ENCODE results near the gene CCDC92. TPM values are rescaled to one million over a fixed set of nuclear protein-coding genes. Genes with fewer than 3 reads are reported as not detected.

CCDC92 gene
- total RNA-seq, 1 experiment from 2014 or later: 32.3 TPM

DNA sequence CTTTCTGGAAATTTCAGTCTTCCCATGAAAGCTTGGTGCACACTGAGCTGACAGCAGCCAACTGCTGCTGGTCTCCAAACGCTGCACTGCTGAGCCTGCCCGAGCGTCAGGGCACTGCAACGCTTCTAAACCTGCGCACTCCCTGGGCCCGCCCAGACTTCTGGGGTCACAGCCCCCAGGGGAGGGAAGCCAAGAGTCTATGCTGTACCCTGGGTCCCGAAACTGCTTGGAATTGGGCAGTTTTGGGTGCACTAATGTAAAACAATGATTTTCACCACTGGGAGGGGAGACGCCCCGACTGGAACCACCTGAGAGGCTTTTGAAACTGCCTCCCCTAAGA, 32.0 kb downstream of the CCDC92 start:
- BruUV-seq (replicated peaks): no TSS peak
- ChIA-PET POLR2A (interaction anchor here (0.6 kb wide), 1 partner anchor 708 kb away, joined by 5 read pairs; the partner anchor contains the start of genes MPHOSPH9 and MTRFR), CTCF (interaction anchor here (0.6 kb wide), 1 partner anchor 162 kb away, joined by 3 read pairs; no protein-coding TSS in a partner anchor)
- peaks cover 6% of the 10 kb centered on the region for H3K4me1 Mint-ChIP-seq (ENCODE audit: insufficient read depth, unreplicated experiment)
- no peak overlapping the region for H3K4me3 Mint-ChIP-seq (ENCODE audit: unreplicated experiment)
- intact Hi-C loops (cut with micrococcal nuclease): no loop called here
- no peaks in the 10 kb centered on the region for H3K27me3 Mint-ChIP-seq (ENCODE audit: insufficient read depth, unreplicated experiment)
- no peak for TF ChIP-seq CTCF (IDR thresholded peaks at IDR 0.05; ENCODE audit: unreplicated experiment)
- H3K36me3 Mint-ChIP-seq (ENCODE audit: insufficient read depth, unreplicated experiment): peaks cover 7% of the 10 kb centered on the region
- H3K9me3 Mint-ChIP-seq (ENCODE audit: unreplicated experiment): no peaks in the 10 kb centered on the region
- H3K27ac Mint-ChIP-seq (ENCODE audit: low read depth, unreplicated experiment): no peak overlapping the region
- no peak for DNase-seq (ENCODE audit: unreplicated experiment)

DNA sequence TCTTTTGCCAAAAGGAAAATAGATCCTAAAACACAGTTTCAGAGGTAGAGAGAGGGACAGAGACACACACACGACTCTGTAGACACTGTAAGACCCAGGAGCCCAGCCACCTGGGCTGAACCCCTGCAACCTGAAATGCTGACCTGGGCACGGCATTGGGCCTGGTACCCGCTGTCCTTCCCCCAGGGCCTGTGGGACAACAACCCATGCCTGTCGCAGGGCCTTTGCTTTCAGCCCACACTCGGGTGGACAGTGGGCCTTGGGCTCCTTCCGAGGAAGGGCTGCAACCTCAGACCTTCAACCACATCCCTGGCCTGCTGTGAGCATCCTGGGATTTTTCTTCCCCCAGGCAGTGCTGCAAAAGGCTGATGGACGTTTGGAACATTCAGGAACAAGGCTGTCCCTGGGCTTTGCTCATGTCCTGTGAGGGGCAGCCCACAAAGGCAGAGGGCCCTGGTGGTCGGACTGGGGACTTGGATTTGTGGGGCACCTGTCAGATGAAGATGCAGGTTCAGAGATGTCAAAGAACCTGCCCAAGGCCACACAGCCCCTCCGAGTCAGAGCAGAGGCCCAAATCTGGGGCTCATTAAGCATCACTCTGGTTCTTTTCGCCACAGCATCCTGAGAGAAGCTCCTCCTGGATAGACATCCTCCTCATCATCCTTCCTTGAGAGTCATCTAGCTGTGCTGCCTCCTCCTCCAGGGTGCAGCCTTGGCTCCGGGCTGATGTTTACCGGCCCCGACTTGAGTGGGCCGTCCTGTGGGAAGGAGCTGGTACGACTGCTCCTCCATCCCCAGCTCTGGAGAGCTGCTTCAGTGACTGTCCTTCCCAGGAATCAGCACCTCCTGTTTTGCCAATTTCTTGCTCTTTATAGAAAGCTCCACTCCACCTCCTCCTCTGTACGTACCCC, 32.7 kb downstream of the CCDC92 start:
- Mint-ChIP-seq H3K4me3 (ENCODE audit: unreplicated experiment) (no peak overlapping the region), H3K27ac (ENCODE audit: low read depth, unreplicated experiment) (no peak overlapping the region), H3K4me1 (ENCODE audit: insufficient read depth, unreplicated experiment) (peaks cover 6% of the 10 kb centered on the region), H3K36me3 (ENCODE audit: insufficient read depth, unreplicated experiment) (peaks cover 7% of the 10 kb centered on the region), H3K9me3 (ENCODE audit: unreplicated experiment) (no peaks in the 10 kb centered on the region), H3K27me3 (ENCODE audit: insufficient read depth, unreplicated experiment) (no peaks in the 10 kb centered on the region)
- no TSS peak for BruUV-seq (replicated peaks)
- ChIA-PET CTCF (interaction anchor here (0.6 kb wide), 1 partner anchor 161 kb away, joined by 3 read pairs; no protein-coding TSS in a partner anchor), POLR2A (no interaction called here)
- DNase-seq (ENCODE audit: unreplicated experiment): no peak
- intact Hi-C loops (cut with micrococcal nuclease): no loop called here
- no peak for TF ChIP-seq CTCF (IDR thresholded peaks at IDR 0.05; ENCODE audit: unreplicated experiment)

GRCh38 chr12:123938679-123939480, 33.8 kb downstream of the CCDC92 start:
- H3K4me3 Mint-ChIP-seq (ENCODE audit: unreplicated experiment): no peak overlapping the region
- peaks cover 7% of the 10 kb centered on the region for H3K36me3 Mint-ChIP-seq (ENCODE audit: insufficient read depth, unreplicated experiment)
- H3K27ac Mint-ChIP-seq (ENCODE audit: low read depth, unreplicated experiment): no peak overlapping the region
- CTCF ChIA-PET: interaction anchor here (0.6 to 1.0 kb wide), 3 partner anchors 13 to 962 kb away, joined by 3 to 4 read pairs (median 3); no protein-coding TSS in a partner anchor
- intact Hi-C loops (cut with micrococcal nuclease): no loop called here
- no peak for DNase-seq (ENCODE audit: unreplicated experiment)
- no peaks in the 10 kb centered on the region for H3K9me3 Mint-ChIP-seq (ENCODE audit: unreplicated experiment)
- POLR2A ChIA-PET: interaction anchor here (0.7 kb wide), 1 partner anchor 33 kb away, joined by 3 read pairs; no protein-coding TSS in a partner anchor
- peak; percentile 9 for TF ChIP-seq CTCF (IDR thresholded peaks at IDR 0.05; ENCODE audit: unreplicated experiment)
- BruUV-seq (replicated peaks): no TSS peak
- H3K27me3 Mint-ChIP-seq (ENCODE audit: insufficient read depth, unreplicated experiment): no peaks in the 10 kb centered on the region
- H3K4me1 Mint-ChIP-seq (ENCODE audit: insufficient read depth, unreplicated experiment): peaks cover 6% of the 10 kb centered on the region

All from MCF 10A (cell line).